Suprapubic skin (tissue), 4 donors: ENCODE results near the gene METTL1.

Experiments
- EP300 ChIP-seq: sonication (generic); formaldehyde crosslinking; IDR thresholded peaks from one replicate; pipeline ENCODE4 v1.6.1; 2017; ENCODE audit warnings: antibody characterized with exemption
- POLR2A ChIP-seq, 2 donors: fragments of 450-650 bp; IDR thresholded peaks; one replicate each; pipeline ENCODE4 v1.6.1; 2017; ENCODE audit warnings: antibody characterized with exemption in 2 of 2, mild to moderate bottlenecking in 2 of 2, moderate library complexity in 2 of 2
- POLR2AphosphoS5 ChIP-seq, 3 donors: sonication (generic); formaldehyde crosslinking; IDR thresholded peaks; one replicate each; pipeline ENCODE4 v1.6.1; 2017; ENCODE audit warnings: antibody characterized with exemption in 3 of 3
- TF ChIP-seq, protein P1 (sequence below), 2 donors: fragments of 200-600 bp in 1 of 2; fragments of 450-650 bp in 1 of 2; sonication (generic) in 1 of 2; IDR thresholded peaks; one replicate each; pipeline ENCODE4 v1.5.1; 2016 to 2019; ENCODE audit warnings: antibody characterized with exemption in 2 of 2, mild to moderate bottlenecking in 1 of 2, moderate library complexity in 1 of 2

DNA sequence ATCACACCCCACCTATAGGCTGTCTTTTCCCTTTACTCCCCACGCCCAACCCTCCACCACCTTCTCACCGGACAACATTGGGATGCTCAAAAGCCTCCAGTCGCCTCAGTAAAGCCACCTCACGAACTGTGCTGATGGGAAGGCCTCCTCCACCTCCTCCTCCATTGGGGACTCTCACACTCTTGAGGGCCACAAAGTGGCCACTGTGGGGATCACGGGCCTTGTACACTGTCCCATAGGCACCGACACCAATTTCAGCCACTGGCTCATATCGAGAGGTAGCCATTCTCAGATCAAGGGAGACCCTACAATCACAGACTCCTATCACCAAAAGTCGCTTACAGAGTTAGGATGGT is 20.5 kb downstream of the METTL1 start:
- TF ChIP-seq POLR2AphosphoS5 (IDR thresholded peaks at IDR 0.05) (no peak), POLR2A (IDR thresholded peaks at IDR 0.05) (no peak), EP300 (no peak)
- TF ChIP-seq, protein P1, sequence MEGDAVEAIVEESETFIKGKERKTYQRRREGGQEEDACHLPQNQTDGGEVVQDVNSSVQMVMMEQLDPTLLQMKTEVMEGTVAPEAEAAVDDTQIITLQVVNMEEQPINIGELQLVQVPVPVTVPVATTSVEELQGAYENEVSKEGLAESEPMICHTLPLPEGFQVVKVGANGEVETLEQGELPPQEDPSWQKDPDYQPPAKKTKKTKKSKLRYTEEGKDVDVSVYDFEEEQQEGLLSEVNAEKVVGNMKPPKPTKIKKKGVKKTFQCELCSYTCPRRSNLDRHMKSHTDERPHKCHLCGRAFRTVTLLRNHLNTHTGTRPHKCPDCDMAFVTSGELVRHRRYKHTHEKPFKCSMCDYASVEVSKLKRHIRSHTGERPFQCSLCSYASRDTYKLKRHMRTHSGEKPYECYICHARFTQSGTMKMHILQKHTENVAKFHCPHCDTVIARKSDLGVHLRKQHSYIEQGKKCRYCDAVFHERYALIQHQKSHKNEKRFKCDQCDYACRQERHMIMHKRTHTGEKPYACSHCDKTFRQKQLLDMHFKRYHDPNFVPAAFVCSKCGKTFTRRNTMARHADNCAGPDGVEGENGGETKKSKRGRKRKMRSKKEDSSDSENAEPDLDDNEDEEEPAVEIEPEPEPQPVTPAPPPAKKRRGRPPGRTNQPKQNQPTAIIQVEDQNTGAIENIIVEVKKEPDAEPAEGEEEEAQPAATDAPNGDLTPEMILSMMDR (IDR thresholded peaks at IDR 0.05), result no peak
